ENCODE results near the gene ASB1.
"Not testable (repeated sequence)": the region's sequence is repeated elsewhere in the genome, so short reads cannot be mapped to it uniquely, and the experiment has no call there.

ASB1 gene

GRCh38 chr2:238403632-238404405 is 22.9 kb upstream of the ASB1 start:
- DNase-seq (ENCODE audit: low read depth in 3 of 3, low spot score in 1 of 3) = no peak

- no peak for DNase-seq (ENCODE audit: low read depth in 3 of 3, low spot score in 1 of 3)
These were observed 22.1 kb upstream of the ASB1 start for GRCh38 chr2:238404406-238405216.

- not testable (repeated sequence) for DNase-seq (ENCODE audit: low read depth in 3 of 3, low spot score in 1 of 3)
These were observed 21.5 kb upstream of the ASB1 start for GRCh38 chr2:238405217-238405555.

- no peak for DNase-seq (ENCODE audit: low read depth in 3 of 3, low spot score in 1 of 3)
These were observed 20.3 kb upstream of the ASB1 start for GRCh38 chr2:238406221-238406997.

- no peak for DNase-seq (ENCODE audit: low read depth in 3 of 3, low spot score in 1 of 3)
These were observed 19.8 kb upstream of the ASB1 start for GRCh38 chr2:238406998-238407285.

- no peak for DNase-seq (ENCODE audit: low read depth in 3 of 3, low spot score in 1 of 3)
These were observed 19.2 kb upstream of the ASB1 start for GRCh38 chr2:238407566-238407965.

- DNase-seq (ENCODE audit: low read depth in 3 of 3, low spot score in 1 of 3) = no peak
These were observed 17.9 kb upstream of the ASB1 start for GRCh38 chr2:238408615-238409340.

- DNase-seq (ENCODE audit: low read depth in 3 of 3, low spot score in 1 of 3) = no peak
These were observed 17.2 kb upstream of the ASB1 start for GRCh38 chr2:238409341-238410199.

GRCh38 chr2:238412067-238412767 is 14.5 kb upstream of the ASB1 start:
- DNase-seq (ENCODE audit: low read depth in 3 of 3, low spot score in 1 of 3) = no peak

GRCh38 chr2:238413368-238413767 is 13.4 kb upstream of the ASB1 start:
- DNase-seq (ENCODE audit: low read depth in 3 of 3, low spot score in 1 of 3) = no peak

- DNase-seq (ENCODE audit: low read depth in 3 of 3, low spot score in 1 of 3) = no peak
These were observed 11.5 kb upstream of the ASB1 start for GRCh38 chr2:238415036-238415764.

GRCh38 chr2:238415893-238416292 is 10.8 kb upstream of the ASB1 start:
- DNase-seq (ENCODE audit: low read depth in 3 of 3, low spot score in 1 of 3) = no peak

- DNase-seq (ENCODE audit: low read depth in 3 of 3, low spot score in 1 of 3) = no peak
These were observed 8.3 kb upstream of the ASB1 start for GRCh38 chr2:238418196-238418998.

- DNase-seq (ENCODE audit: low read depth in 3 of 3, low spot score in 1 of 3) = no peak
These were observed 7.7 kb upstream of the ASB1 start for GRCh38 chr2:238418999-238419546.

GRCh38 chr2:238420442-238420841 is 6.3 kb upstream of the ASB1 start:
- no peak for DNase-seq (ENCODE audit: low read depth in 3 of 3, low spot score in 1 of 3)

GRCh38 chr2:238420878-238421694 is 5.6 kb upstream of the ASB1 start:
- DNase-seq (ENCODE audit: low read depth in 3 of 3, low spot score in 1 of 3) = no peak

GRCh38 chr2:238421695-238422035 is 5.1 kb upstream of the ASB1 start:
- no peak for DNase-seq (ENCODE audit: low read depth in 3 of 3, low spot score in 1 of 3)

All from stimulated activated CD4-positive, alpha-beta T cell treated with anti-CD3 and anti-CD28 coated beads, TNF-alpha, amount 100 ng/mL, for 1 hour (primary cell).